ENCODE measurements around the gene TNMD.

The TNMD gene

DNA sequence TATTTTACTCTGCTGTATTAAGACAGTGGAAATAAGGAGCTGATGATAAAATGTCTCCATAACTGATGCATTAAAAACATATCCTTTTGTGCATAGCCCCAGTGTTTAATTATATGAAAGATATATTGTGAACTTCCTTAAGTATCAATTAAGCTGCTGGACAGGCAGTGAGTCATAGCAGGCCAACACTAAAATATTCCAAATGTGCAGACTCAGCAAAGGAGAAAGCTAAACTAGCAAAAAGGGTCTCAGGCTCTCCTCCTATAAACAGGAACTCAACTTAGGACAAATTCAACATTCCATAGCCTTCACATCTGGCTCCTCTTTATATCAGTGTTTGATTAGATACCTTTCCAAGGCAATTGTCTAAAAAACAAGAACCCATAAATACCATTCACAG is 15.6 kb downstream of the TNMD start:
- H2AFZ ChIP-seq (ENCODE audit: low read length), result no peak overlapping the region
- H3K27ac ChIP-seq (ENCODE audit: low read depth, low read length, poor library complexity, severe bottlenecking), result no peak overlapping the region
- no peak for TF ChIP-seq EZH2 (IDR thresholded peaks at IDR 0.05; ENCODE audit: borderline replicate concordance, low read length)
- TF ChIP-seq, protein P1, sequence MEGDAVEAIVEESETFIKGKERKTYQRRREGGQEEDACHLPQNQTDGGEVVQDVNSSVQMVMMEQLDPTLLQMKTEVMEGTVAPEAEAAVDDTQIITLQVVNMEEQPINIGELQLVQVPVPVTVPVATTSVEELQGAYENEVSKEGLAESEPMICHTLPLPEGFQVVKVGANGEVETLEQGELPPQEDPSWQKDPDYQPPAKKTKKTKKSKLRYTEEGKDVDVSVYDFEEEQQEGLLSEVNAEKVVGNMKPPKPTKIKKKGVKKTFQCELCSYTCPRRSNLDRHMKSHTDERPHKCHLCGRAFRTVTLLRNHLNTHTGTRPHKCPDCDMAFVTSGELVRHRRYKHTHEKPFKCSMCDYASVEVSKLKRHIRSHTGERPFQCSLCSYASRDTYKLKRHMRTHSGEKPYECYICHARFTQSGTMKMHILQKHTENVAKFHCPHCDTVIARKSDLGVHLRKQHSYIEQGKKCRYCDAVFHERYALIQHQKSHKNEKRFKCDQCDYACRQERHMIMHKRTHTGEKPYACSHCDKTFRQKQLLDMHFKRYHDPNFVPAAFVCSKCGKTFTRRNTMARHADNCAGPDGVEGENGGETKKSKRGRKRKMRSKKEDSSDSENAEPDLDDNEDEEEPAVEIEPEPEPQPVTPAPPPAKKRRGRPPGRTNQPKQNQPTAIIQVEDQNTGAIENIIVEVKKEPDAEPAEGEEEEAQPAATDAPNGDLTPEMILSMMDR (IDR thresholded peaks at IDR 0.05; ENCODE audit: low read length), result no peak
- H3K27me3 ChIP-seq (ENCODE audit: insufficient read depth, low read length), result no peaks in the 10 kb centered on the region
- no peaks in the 10 kb centered on the region for H3F3A ChIP-seq (ENCODE audit: insufficient read depth, low read length)
- no peaks in the 10 kb centered on the region for H3K9me3 ChIP-seq (ENCODE audit: low read length)
- H3K4me1 ChIP-seq (ENCODE audit: insufficient read depth, low read length, severe bottlenecking), result no peaks in the 10 kb centered on the region
- H3K4me3 ChIP-seq (ENCODE audit: low read depth, low read length, poor library complexity, severe bottlenecking), result no peak overlapping the region
- H3K9ac ChIP-seq (ENCODE audit: low read length), result no peak overlapping the region
- H3K36me3 ChIP-seq (ENCODE audit: insufficient read depth, low read length), result no peaks in the 10 kb centered on the region
- H4K20me1 ChIP-seq (ENCODE audit: insufficient read depth, low read length), result no peaks in the 10 kb centered on the region
- no peaks in the 10 kb centered on the region for H3K9me2 ChIP-seq (ENCODE audit: low read depth, low read length)
- H3K4me2 ChIP-seq (ENCODE audit: low read length), result no peak overlapping the region
- H3K79me2 ChIP-seq (ENCODE audit: insufficient read depth, low read length), result no peaks in the 10 kb centered on the region

DNA sequence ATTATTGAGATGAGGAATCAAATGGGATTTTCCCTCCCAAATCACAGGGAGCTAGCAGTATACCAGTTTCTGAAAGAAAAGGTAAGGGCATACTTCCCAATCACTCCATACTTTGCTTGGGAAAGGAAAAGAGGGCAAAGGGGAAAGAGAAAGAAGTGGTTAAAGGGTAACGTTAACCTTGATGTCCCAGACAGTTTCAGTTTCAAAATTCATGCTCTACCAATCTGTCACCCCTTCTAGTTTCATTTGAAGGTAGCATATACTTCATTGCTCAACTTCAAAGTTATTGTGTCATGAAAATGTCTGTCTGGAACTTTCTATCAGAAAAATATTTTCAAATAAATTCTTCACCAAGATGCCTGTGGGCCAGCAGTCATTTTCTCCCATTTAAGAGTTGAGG is 16.0 kb downstream of the TNMD start:
- TF ChIP-seq EZH2 (IDR thresholded peaks at IDR 0.05; ENCODE audit: borderline replicate concordance, low read length), result no peak
- TF ChIP-seq, protein P1 (IDR thresholded peaks at IDR 0.05; ENCODE audit: low read length), result no peak
- Histone ChIP-seq H2AFZ (ENCODE audit: low read length) (no peak overlapping the region), H3K27ac (ENCODE audit: low read depth, low read length, poor library complexity, severe bottlenecking) (no peak overlapping the region), H3K4me2 (ENCODE audit: low read length) (no peak overlapping the region), H3K36me3 (ENCODE audit: insufficient read depth, low read length) (no peaks in the 10 kb centered on the region), H3K27me3 (ENCODE audit: insufficient read depth, low read length) (no peaks in the 10 kb centered on the region), H3K79me2 (ENCODE audit: insufficient read depth, low read length) (no peaks in the 10 kb centered on the region), H3K9ac (ENCODE audit: low read length) (no peak overlapping the region), H4K20me1 (ENCODE audit: insufficient read depth, low read length) (no peaks in the 10 kb centered on the region), H3K4me3 (ENCODE audit: low read depth, low read length, poor library complexity, severe bottlenecking) (no peak overlapping the region), H3F3A (ENCODE audit: insufficient read depth, low read length) (no peaks in the 10 kb centered on the region), H3K4me1 (ENCODE audit: insufficient read depth, low read length, severe bottlenecking) (no peaks in the 10 kb centered on the region), H3K9me2 (ENCODE audit: low read depth, low read length) (no peaks in the 10 kb centered on the region), H3K9me3 (ENCODE audit: low read length) (no peaks in the 10 kb centered on the region)

DNA sequence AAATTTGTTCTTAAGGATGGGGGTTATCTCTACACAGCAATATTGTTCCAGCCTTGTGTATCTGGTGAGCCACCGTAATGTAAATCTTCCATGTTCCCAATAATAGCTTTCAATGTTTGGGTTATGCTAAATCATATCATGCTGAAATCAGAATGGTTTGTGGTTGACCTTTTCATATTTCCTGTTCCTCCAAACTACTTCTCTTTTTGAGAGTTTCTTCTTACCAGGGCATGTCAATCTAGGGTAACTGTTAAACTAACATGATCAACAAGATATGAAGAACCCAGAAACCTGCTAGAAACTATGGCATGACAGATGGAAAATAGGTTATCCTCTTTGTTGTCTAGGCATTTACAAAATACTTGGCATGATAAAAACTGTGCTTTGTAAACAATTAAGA is 22.0 kb downstream of the TNMD start:
- Histone ChIP-seq H2AFZ (ENCODE audit: low read length) (no peak overlapping the region), H3K4me2 (ENCODE audit: low read length) (no peak overlapping the region), H3K79me2 (ENCODE audit: insufficient read depth, low read length) (no peaks in the 10 kb centered on the region), H4K20me1 (ENCODE audit: insufficient read depth, low read length) (no peaks in the 10 kb centered on the region), H3K9me2 (ENCODE audit: low read depth, low read length) (no peaks in the 10 kb centered on the region), H3K9me3 (ENCODE audit: low read length) (no peaks in the 10 kb centered on the region), H3K27me3 (ENCODE audit: insufficient read depth, low read length) (no peaks in the 10 kb centered on the region), H3K36me3 (ENCODE audit: insufficient read depth, low read length) (no peaks in the 10 kb centered on the region), H3K9ac (ENCODE audit: low read length) (no peak overlapping the region), H3K4me1 (ENCODE audit: insufficient read depth, low read length, severe bottlenecking) (no peaks in the 10 kb centered on the region), H3K4me3 (ENCODE audit: low read depth, low read length, poor library complexity, severe bottlenecking) (no peak overlapping the region), H3K27ac (ENCODE audit: low read depth, low read length, poor library complexity, severe bottlenecking) (no peak overlapping the region), H3F3A (ENCODE audit: insufficient read depth, low read length) (no peaks in the 10 kb centered on the region)
- TF ChIP-seq EZH2 (IDR thresholded peaks at IDR 0.05; ENCODE audit: borderline replicate concordance, low read length), result no peak
- TF ChIP-seq, protein P1 (IDR thresholded peaks at IDR 0.05; ENCODE audit: low read length), result no peak

Measured in OCI-LY1 (cell line).